ENCODE data around the gene KRTAP2-1. TPM values are rescaled to one million over a fixed set of nuclear protein-coding genes. Genes with fewer than 3 reads are reported as not detected.

KRTAP2-1 gene
- polyA plus RNA-seq, 2 of the 4 experiments (the other 2 are of a cell fraction): not detected

- ATAC-seq (peak; percentile 33 to 62; a peak in 1 of 6 replicates), FAIRE-seq (peak; percentile 87), DNase-seq (ENCODE audit: low read depth in 1 of 2, low spot score in 1 of 2) (peak in 1 of 2 experiments; percentile 69)
- ChIA-PET CTCF (interaction anchor here (1.4 to 2.7 kb wide), 3 partner anchors 9 to 628 kb away, joined by 5 to 8 read pairs (median 6); partner anchors contain the start of gene KRTAP1-4), POLR2A (no interaction called here)
- peak overlapping the region; percentile 29 for H3K4me2 ChIP-seq
- no peaks in the 10 kb centered on the region for H3K9me3 ChIP-seq
- peaks cover 13% of the 10 kb centered on the region; the same call in 1 of the 3 replicates for H3K4me1 ChIP-seq
- H3K27ac ChIP-seq: no peak overlapping the region
- no peak overlapping the region for H3K4me3 ChIP-seq
- TF ChIP-seq CBX8 (IDR thresholded peaks at IDR 0.05) (no peak), SMC3 (IDR thresholded peaks at IDR 0.05) (no peak; the same call in 2 of the 3 replicates), KDM1A (IDR thresholded peaks at IDR 0.05; ENCODE audit: low read depth) (no peak), GATA3 (IDR thresholded peaks at IDR 0.05; ENCODE audit: borderline replicate concordance) (peak; percentile 36; the same call in 1 of the 2 replicates), EHMT2 (IDR thresholded peaks at IDR 0.05; ENCODE audit: low read depth) (no peak), TP53 (CRISPR knock-in tag; IDR thresholded peaks at IDR 0.05) (no peak)
These were observed 26.8 kb downstream of the KRTAP2-1 start for GRCh38 chr17:41020336-41020735.

GRCh38 chr17:41019415-41019814 lies 27.7 kb downstream of the KRTAP2-1 start:
- H3K9me3 ChIP-seq: no peaks in the 10 kb centered on the region
- DNase-seq (ENCODE audit: low read depth in 1 of 2, low spot score in 1 of 2) (no peak), FAIRE-seq (no peak), ATAC-seq (no peak)
- H3K4me3 ChIP-seq: no peak overlapping the region
- no peak overlapping the region for H3K4me2 ChIP-seq
- CTCF ChIA-PET: interaction anchor here (2.7 kb wide), 1 partner anchor 629 kb away, joined by 8 read pairs; no protein-coding TSS in a partner anchor
- peaks cover 13% of the 10 kb centered on the region; the same call in 1 of the 3 replicates for H3K4me1 ChIP-seq
- POLR2A ChIA-PET: no interaction called here
- no peak for TF ChIP-seq MYC (IDR thresholded peaks at IDR 0.05; ENCODE audit: borderline replicate concordance, low read length)
- no peak for TF ChIP-seq HOXB13 (CRISPR knock-in tag; IDR thresholded peaks at IDR 0.05; ENCODE audit: low read depth)
- TF ChIP-seq TFCP2L1 (CRISPR knock-in tag; IDR thresholded peaks at IDR 0.05): no peak
- no peak for TF ChIP-seq SMC3 (IDR thresholded peaks at IDR 0.05)
- TF ChIP-seq JUNB (IDR thresholded peaks at IDR 0.05): no peak
- TF ChIP-seq ZSCAN20 (CRISPR knock-in tag; IDR thresholded peaks at IDR 0.05): no peak
- TF ChIP-seq RAD21 (conservative IDR thresholded peaks at IDR 0.05 in 1 of 2, IDR thresholded peaks at IDR 0.05 in 1 of 2): no peak
- no peak for TF ChIP-seq RNF2 (IDR thresholded peaks at IDR 0.05; ENCODE audit: borderline replicate concordance, low read depth)
- H3K27ac ChIP-seq: no peak overlapping the region; a peak in 1 of 6 replicates
- 86% methylated on average over 3 of the region's 3 CpGs for WGBS (ENCODE audit: missing lambda C conversion rate)

GRCh38 chr17:41018541-41018940 lies 28.6 kb downstream of the KRTAP2-1 start:
- ChIA-PET CTCF (interaction anchor here (0.7 to 1.5 kb wide), 5 partner anchors 9 to 310 kb away, joined by 3 to 4 read pairs (median 3); partner anchors contain the start of gene KRTAP3-3), POLR2A (no interaction called here)
- Histone ChIP-seq H3K27ac (no peak overlapping the region), H3K4me3 (no peak overlapping the region), H3K9me3 (no peaks in the 10 kb centered on the region), H3K4me2 (no peak overlapping the region), H3K4me1 (peaks cover 15% of the 10 kb centered on the region; the same call in 1 of the 3 replicates)
- DNase-seq (ENCODE audit: low read depth in 1 of 2, low spot score in 1 of 2) (no peak), FAIRE-seq (peak; percentile 72), ATAC-seq (no peak)
- 87% methylated on average over 3 of the region's 3 CpGs for WGBS (ENCODE audit: missing lambda C conversion rate)
- TF ChIP-seq, protein P1, sequence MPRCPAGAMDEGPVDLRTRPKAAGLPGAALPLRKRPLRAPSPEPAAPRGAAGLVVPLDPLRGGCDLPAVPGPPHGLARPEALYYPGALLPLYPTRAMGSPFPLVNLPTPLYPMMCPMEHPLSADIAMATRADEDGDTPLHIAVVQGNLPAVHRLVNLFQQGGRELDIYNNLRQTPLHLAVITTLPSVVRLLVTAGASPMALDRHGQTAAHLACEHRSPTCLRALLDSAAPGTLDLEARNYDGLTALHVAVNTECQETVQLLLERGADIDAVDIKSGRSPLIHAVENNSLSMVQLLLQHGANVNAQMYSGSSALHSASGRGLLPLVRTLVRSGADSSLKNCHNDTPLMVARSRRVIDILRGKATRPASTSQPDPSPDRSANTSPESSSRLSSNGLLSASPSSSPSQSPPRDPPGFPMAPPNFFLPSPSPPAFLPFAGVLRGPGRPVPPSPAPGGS (IDR thresholded peaks at IDR 0.05): no peak
- TF ChIP-seq JUNB (IDR thresholded peaks at IDR 0.05) (no peak), SMC3 (IDR thresholded peaks at IDR 0.05) (no peak), ESRRA (IDR thresholded peaks at IDR 0.05; ENCODE audit: borderline replicate concordance, low read length) (no peak), CEBPB (IDR thresholded peaks at IDR 0.05) (no peak), RAD21 (conservative IDR thresholded peaks at IDR 0.05 in 1 of 2, IDR thresholded peaks at IDR 0.05 in 1 of 2) (no peak), ZSCAN20 (CRISPR knock-in tag; IDR thresholded peaks at IDR 0.05) (no peak), EHMT2 (IDR thresholded peaks at IDR 0.05; ENCODE audit: low read depth) (no peak), CHD4 (IDR thresholded peaks at IDR 0.05; ENCODE audit: borderline replicate concordance) (no peak), POLR2AphosphoS2 (conservative IDR thresholded peaks at IDR 0.05; ENCODE audit: low read length) (no peak), RARB (CRISPR knock-in tag; IDR thresholded peaks at IDR 0.05) (no peak), HEYL (CRISPR knock-in tag; IDR thresholded peaks at IDR 0.05) (no peak), RCOR1 (IDR thresholded peaks at IDR 0.05; ENCODE audit: low read depth, low read length) (no peak), BHLHE40 (IDR thresholded peaks at IDR 0.05; ENCODE audit: low read depth, low read length) (no peak), KDM5A (IDR thresholded peaks at IDR 0.05) (no peak), POLR2A (IDR thresholded peaks at IDR 0.05; ENCODE audit: low read length) (no peak)
- TF ChIP-seq, protein P2, sequence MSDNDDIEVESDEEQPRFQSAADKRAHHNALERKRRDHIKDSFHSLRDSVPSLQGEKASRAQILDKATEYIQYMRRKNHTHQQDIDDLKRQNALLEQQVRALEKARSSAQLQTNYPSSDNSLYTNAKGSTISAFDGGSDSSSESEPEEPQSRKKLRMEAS (IDR thresholded peaks at IDR 0.05): no peak
